Neural progenitor cell (in vitro differentiated cells): ENCODE measurements around the gene TBC1D14.

Experiments used
- CTCF ChIP-seq: fragments of 200-600 bp; sonication (generic); IDR thresholded peaks from 2 replicates; pipeline ENCODE4 v1.5.1; 2017; ENCODE audit warnings: antibody characterized with exemption, mild to moderate bottlenecking
- EZH2 ChIP-seq: fragments of 200-600 bp; sonication (generic); IDR thresholded peaks from 2 replicates; pipeline ENCODE4 v1.6.1; 2017; ENCODE audit warnings: antibody characterized with exemption, mild to moderate bottlenecking, moderate library complexity

- TF ChIP-seq CTCF (no peak), EZH2 (no peak)
Measured at GRCh38 chr4:7048642-7049041, 139.0 kb downstream of the TBC1D14 start.
